GM21723 (cell line): ENCODE measurements around the gene ALDH1L1.

Experiments used
- ATAC-seq: cut with Tn5 transposase; IDR thresholded peaks from one replicate; pipeline ENCODE4 v1.9.1; 2021; ENCODE audit warnings: mild to moderate bottlenecking, moderate library complexity; ENCODE audit not compliant: unreplicated experiment

Gene ALDH1L1

GRCh38 chr3:126135406-126136076 is 44.8 kb downstream of the ALDH1L1 start:
- no peak for ATAC-seq

- no peak for ATAC-seq
Measured at GRCh38 chr3:126135071-126135405, 45.3 kb downstream of the ALDH1L1 start.

DNA sequence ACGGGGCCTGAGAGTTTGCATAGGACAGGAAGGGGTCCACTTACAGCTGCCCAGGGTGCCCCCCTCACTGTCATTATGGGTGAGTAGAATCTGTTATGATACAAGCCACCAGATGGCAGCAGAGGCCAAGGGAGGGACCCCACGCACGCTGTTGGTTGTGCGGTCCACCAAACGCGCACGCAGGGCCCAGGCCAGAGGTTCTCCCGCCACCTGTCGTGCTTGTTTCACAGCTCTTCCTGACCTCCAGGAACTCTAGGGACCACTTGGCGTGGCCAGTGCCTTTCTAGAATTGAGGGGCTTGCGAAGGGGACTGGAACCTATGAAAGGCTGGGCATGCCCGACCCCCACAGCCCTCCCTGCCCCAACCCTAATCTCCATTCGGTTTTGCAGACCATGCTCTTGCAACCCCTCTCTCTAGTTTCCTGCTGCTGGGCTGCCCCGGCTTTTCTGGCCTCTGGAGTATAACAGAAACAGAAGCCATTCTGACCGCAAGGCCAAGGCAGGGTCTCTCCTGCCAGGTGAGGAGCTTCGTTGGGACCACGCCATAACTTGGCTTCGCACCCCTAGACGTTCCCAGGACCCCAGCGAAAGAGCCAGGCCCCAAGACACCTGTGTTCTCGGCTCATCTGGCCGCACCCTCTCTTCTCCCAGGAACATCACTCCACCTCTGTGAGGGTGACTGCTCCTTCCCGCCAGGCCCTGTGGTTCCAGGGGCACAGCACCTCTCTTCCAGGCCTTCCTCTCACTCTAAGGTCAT is 46.0 kb downstream of the ALDH1L1 start:
- ATAC-seq, result no peak

DNA sequence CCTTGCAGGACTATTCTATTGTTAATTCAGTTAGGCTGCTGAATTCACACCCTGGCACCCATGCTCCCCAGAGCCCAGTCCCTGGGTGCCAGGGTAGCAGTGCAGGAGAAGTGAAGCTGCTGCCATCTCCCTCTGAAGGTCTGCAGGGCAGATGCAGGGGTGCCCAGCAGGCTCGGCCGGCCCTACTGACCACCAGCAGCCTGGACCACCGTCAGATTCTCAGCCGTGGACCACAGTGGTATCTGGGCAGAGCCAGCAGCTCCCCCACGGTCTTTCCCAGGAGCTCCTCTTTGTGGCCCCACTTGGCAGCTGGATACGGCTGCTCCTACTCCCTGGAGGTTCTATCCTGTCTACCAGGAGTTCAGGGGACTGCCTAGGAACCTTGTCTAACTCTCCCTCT is 46.8 kb downstream of the ALDH1L1 start:
- ATAC-seq, result no peak

- no peak for ATAC-seq
Measured at GRCh38 chr3:126132751-126133511, 47.5 kb downstream of the ALDH1L1 start.

GRCh38 chr3:126131881-126132750 is 48.3 kb downstream of the ALDH1L1 start:
- ATAC-seq, result no peak

DNA sequence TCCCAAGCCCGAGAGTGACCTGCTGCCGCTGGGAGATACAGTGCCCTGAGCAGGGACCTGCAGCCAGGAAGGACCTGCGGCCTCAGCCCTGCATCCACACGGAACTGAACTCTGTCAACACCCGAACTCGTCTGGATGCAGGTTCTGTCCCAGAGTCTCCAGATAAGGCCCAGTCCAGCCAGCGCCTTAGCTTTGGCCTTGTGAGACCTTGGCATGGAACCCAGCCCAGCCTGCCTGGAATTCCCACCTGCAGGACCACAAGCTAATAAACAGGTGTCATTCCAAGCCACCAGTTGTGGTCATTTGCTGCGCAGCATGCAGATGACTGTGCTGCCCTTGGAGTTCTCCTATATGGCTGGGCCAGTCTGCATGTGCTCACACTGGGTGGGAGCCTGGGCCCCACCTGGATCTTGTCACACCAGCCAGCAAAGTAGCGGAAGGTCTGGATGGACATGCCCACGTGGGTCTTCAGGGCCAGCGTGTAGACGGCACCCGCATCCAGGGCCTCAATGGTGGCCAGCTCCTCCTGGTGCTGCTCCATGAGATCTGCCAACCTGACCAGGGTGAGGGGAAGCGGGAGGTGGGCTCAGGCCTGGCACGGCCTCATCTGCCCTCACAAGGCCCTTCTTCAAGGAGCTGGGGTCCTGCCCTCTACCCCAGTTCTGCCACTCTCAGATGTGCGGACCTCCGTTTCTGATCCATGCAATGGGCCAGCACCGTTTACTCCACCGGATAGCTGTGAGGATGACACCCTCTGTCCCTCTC is 49.2 kb downstream of the ALDH1L1 start:
- ATAC-seq, result no peak

GRCh38 chr3:126130081-126130855 is 50.1 kb downstream of the ALDH1L1 start:
- ATAC-seq, result no peak

DNA sequence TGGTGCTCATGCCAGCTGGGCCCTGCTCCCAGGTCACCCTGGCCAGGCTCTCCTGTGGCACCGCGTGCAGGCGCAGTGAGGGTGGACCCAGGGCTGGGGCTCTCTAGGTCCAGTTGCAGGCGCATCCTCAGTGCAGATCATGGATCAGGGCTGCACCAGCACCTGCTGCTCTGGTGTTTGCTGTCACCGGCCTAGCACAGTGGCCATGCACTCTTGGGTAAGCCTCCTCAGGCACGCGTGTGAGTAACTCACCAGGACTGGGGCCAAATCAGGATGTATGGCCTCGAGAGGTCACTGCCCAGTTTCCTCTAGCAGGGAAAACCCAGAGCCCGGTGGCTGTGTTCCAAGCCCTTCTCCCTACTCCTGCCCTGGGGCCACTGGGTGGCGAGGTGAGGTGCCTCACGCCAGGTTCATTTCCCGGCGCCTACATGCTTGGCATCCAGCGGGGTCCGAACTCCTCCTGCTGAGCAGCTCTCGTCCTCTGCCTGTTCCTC is 50.9 kb downstream of the ALDH1L1 start:
- ATAC-seq, result no peak

GRCh38 chr3:126128504-126129397 is 51.6 kb downstream of the ALDH1L1 start:
- ATAC-seq, result no peak

GRCh38 chr3:126127904-126128303 is 52.5 kb downstream of the ALDH1L1 start:
- ATAC-seq, result no peak

- ATAC-seq, result no peak
Measured at GRCh38 chr3:126127452-126127851, 52.9 kb downstream of the ALDH1L1 start.

DNA sequence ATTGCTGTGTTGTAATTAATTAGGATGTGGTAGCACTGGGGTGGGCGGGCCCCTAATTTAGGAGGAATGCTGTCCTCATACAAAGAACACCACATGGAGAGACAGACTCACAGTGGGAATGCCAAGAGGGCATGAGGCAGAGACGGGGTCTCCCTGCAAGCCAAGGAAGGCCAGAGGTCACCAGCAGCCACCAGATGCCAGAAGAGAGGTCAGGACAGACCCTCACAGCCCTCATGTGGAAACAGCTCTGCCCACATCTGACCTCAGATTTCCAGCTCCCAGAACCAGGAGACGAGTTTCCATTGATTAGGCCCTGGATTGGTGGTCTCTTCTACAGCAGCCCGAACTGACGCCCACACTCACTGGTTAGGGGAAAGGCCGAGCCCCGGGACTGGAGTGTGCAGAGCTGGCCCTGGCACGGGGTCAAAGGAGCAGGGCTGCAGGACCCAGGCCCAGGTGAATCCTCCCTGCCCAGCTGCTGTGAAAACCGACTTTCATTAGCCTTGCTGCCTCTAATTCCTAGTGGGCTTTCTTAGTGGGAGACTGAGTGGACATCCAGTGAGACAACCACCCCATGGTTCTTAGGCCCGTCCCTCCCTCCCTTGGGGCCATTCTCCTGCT is 53.5 kb downstream of the ALDH1L1 start:
- ATAC-seq, result no peak

- ATAC-seq, result no peak
Measured at GRCh38 chr3:126126286-126126685, 54.1 kb downstream of the ALDH1L1 start.

DNA sequence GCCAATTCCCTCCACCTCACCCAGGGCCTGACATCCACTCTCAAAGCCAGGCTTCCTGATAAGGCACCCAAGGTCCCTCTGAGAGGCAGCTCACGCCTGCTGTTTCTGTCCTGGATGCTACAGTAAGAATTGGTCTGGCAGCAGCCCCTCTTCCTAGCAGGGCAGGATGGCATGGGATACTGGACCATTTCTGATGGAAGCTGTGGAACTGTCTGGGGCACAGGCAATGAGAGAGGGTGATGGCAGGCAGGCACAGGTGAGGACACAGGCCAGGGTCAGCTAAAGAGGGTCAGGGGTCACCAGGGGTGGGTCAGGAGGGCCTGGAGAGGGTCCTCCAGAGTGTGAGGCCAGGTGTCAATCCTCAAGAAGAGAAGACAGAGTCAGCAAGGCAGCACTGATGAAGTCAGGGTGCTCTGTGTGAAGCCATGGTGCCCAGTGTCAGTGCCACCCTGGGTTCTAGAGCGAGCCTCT is 54.6 kb downstream of the ALDH1L1 start:
- no peak for ATAC-seq

GRCh38 chr3:126125341-126125740 is 55.0 kb downstream of the ALDH1L1 start:
- no peak for ATAC-seq

- ATAC-seq, result no peak
Measured at GRCh38 chr3:126124896-126125295, 55.5 kb downstream of the ALDH1L1 start.
